GM12892 (cell line): ENCODE data around the gene KCNQ1OT1.

Source experiments
- POLR2A ChIP-seq: IDR thresholded peaks from 2 replicates; pipeline ENCODE4 v1.6.1; 2011; ENCODE audit warnings: low read depth, low read length, control low read depth
- TAF1 ChIP-seq: IDR thresholded peaks from 2 replicates; pipeline ENCODE4 v1.6.1; 2011; ENCODE audit warnings: low read depth, mild to moderate bottlenecking, control low read depth, low read length, borderline replicate concordance

- no peak for TF ChIP-seq POLR2A
- no peak for TF ChIP-seq TAF1
Observed at GRCh38 chr11:2583605-2583958, 116.2 kb downstream of the KCNQ1OT1 start.
